OCI-LY1 (cell line): ENCODE data around the gene DAPK2.

Source experiments
- H2AFZ ChIP-seq: fragments of 200-600 bp; sonication (generic), shearing (Covaris generic); 2 replicates; pipeline ENCODE4 v1.6.0; 2014; ENCODE audit warnings: antibody characterized with exemption, mild to moderate bottlenecking, low read length
- H3F3A ChIP-seq: fragments of 200-600 bp; sonication (generic), shearing (Covaris generic); 2 replicates; pipeline ENCODE4 v1.6.0; 2014; ENCODE audit warnings: mild to moderate bottlenecking, antibody characterized with exemption, low read length, moderate library complexity; ENCODE audit not compliant: insufficient read depth
- H3K27ac ChIP-seq: fragments of 200-600 bp; sonication (generic); 2 replicates; pipeline ENCODE4 v1.5.1; 2014; ENCODE audit warnings: low read length, mixed run types, mild to moderate bottlenecking, low read depth; ENCODE audit not compliant: poor library complexity, severe bottlenecking
- H3K27me3 ChIP-seq: fragments of 200-600 bp; sonication (generic); 2 replicates; pipeline ENCODE4 v1.6.0; 2014; ENCODE audit warnings: antibody characterized with exemption, mild to moderate bottlenecking, low read length, moderate library complexity; ENCODE audit not compliant: insufficient read depth
- H3K36me3 ChIP-seq: fragments of 200-600 bp; sonication (generic); 2 replicates; pipeline ENCODE4 v1.6.1; 2014; ENCODE audit warnings: mild to moderate bottlenecking, antibody characterized with exemption, low read length, moderate library complexity, mixed read lengths; ENCODE audit not compliant: insufficient read depth
- H3K4me1 ChIP-seq: fragments of 200-600 bp; sonication (generic); 2 replicates; pipeline ENCODE4 v1.5.1; 2014; ENCODE audit warnings: mild to moderate bottlenecking, low read length, moderate library complexity; ENCODE audit not compliant: insufficient read depth, severe bottlenecking
- H3K4me2 ChIP-seq: fragments of 200-600 bp; sonication (generic), shearing (Covaris generic); 2 replicates; pipeline ENCODE4 v1.6.1; 2014; ENCODE audit warnings: low read length
- H3K4me3 ChIP-seq: fragments of 200-600 bp; sonication (generic); 2 replicates; pipeline ENCODE4 v1.5.1; 2014; ENCODE audit warnings: low read length, low read depth, mild to moderate bottlenecking, mixed read lengths; ENCODE audit not compliant: poor library complexity, severe bottlenecking
- H3K79me2 ChIP-seq: fragments of 200-600 bp; shearing (Covaris generic); 2 replicates; pipeline ENCODE4 v1.6.1; 2016; ENCODE audit warnings: mixed run types, low read length, mixed read lengths; ENCODE audit not compliant: insufficient read depth
- H3K9ac ChIP-seq: fragments of 200-600 bp; sonication (generic), shearing (Covaris generic); 2 replicates; pipeline ENCODE4 v1.6.1; 2014; ENCODE audit warnings: mild to moderate bottlenecking, low read length, mixed read lengths
- H3K9me2 ChIP-seq: fragments of 200-600 bp; sonication (generic), shearing (Covaris generic); 2 replicates; pipeline ENCODE4 v1.6.1; 2014; ENCODE audit warnings: low read depth, mild to moderate bottlenecking, low read length, mixed read lengths
- H3K9me3 ChIP-seq: fragments of 200-600 bp; shearing (Covaris generic); 2 replicates; pipeline ENCODE4 v1.6.1; 2014; ENCODE audit warnings: low read length, mixed read lengths
- H4K20me1 ChIP-seq: fragments of 200-600 bp; sonication (generic), shearing (Covaris generic); 2 replicates; pipeline ENCODE4 v1.6.0; 2016; ENCODE audit warnings: mild to moderate bottlenecking, low read length; ENCODE audit not compliant: insufficient read depth
- CTCF ChIP-seq: fragments of 200-600 bp; sonication (generic), shearing (Covaris generic); IDR thresholded peaks from 2 replicates; pipeline ENCODE4 v1.5.1; 2017; ENCODE audit warnings: mild to moderate bottlenecking, antibody characterized with exemption, low read length, moderate library complexity, mixed read lengths
- EZH2 ChIP-seq: fragments of 200-600 bp; sonication (generic), shearing (Covaris generic); IDR thresholded peaks from 2 replicates; pipeline ENCODE4 v1.8.0; 2017; ENCODE audit warnings: borderline replicate concordance, mixed run types, mild to moderate bottlenecking, antibody characterized with exemption, low read length, moderate library complexity, mixed read lengths

Gene DAPK2

GRCh38 chr15:63877713-63878271, 168.5 kb downstream of the DAPK2 start:
- Histone ChIP-seq H2AFZ (no peak overlapping the region), H3K36me3 (no peaks in the 10 kb centered on the region), H3K9me3 (no peaks in the 10 kb centered on the region), H3K9me2 (no peaks in the 10 kb centered on the region), H3K4me1 (peaks cover 11% of the 10 kb centered on the region), H3K9ac (no peak overlapping the region), H4K20me1 (no peaks in the 10 kb centered on the region), H3K4me3 (no peak overlapping the region), H3K27ac (no peak overlapping the region), H3K79me2 (no peaks in the 10 kb centered on the region), H3F3A (no peaks in the 10 kb centered on the region), H3K27me3 (peaks cover 4% of the 10 kb centered on the region; the same call in 1 of the 2 replicates), H3K4me2 (no peak overlapping the region)
- TF ChIP-seq CTCF (no peak), EZH2 (no peak)

GRCh38 chr15:63876085-63876662, 170.1 kb downstream of the DAPK2 start:
- Histone ChIP-seq H3K9me3 (no peaks in the 10 kb centered on the region), H3K4me2 (no peak overlapping the region), H3K9me2 (no peaks in the 10 kb centered on the region), H3K79me2 (no peaks in the 10 kb centered on the region), H3F3A (no peaks in the 10 kb centered on the region), H2AFZ (no peak overlapping the region), H3K36me3 (no peaks in the 10 kb centered on the region), H3K27ac (no peak overlapping the region), H4K20me1 (no peaks in the 10 kb centered on the region), H3K4me1 (peaks cover 5% of the 10 kb centered on the region), H3K27me3 (peaks cover 4% of the 10 kb centered on the region; the same call in 1 of the 2 replicates), H3K9ac (no peak overlapping the region), H3K4me3 (no peak overlapping the region)
- no peak for TF ChIP-seq EZH2
- TF ChIP-seq CTCF, result no peak

- TF ChIP-seq EZH2, result no peak
- no peak for TF ChIP-seq CTCF
- Histone ChIP-seq H3K4me3 (no peak overlapping the region), H3K4me1 (no peaks in the 10 kb centered on the region), H3K36me3 (no peaks in the 10 kb centered on the region), H3K27ac (no peak overlapping the region), H3K79me2 (no peaks in the 10 kb centered on the region), H2AFZ (no peak overlapping the region), H3K9me3 (no peaks in the 10 kb centered on the region), H3F3A (no peaks in the 10 kb centered on the region), H3K27me3 (peaks cover 4% of the 10 kb centered on the region; the same call in 1 of the 2 replicates), H3K4me2 (no peak overlapping the region), H3K9me2 (no peaks in the 10 kb centered on the region), H4K20me1 (no peaks in the 10 kb centered on the region), H3K9ac (no peak overlapping the region)
Observed at GRCh38 chr15:63874616-63875015, 171.7 kb downstream of the DAPK2 start.
